D721Med (cell line): ENCODE results near the gene PADI2.

Source experiments
- DNase-seq: peaks from one replicate; pipeline ENCODE4 v3.0.0; 2011; ENCODE audit warnings: low spot score; ENCODE audit not compliant: insufficient read length
- FAIRE-seq: peaks from 2 replicates; lab custom pipeline; 2011; peaks lifted over from hg19 to GRCh38; lab: Jason Lieb, UNC
- CTCF ChIP-seq: IDR thresholded peaks from 2 replicates; pipeline ENCODE4 v1.5.1; 2012; ENCODE audit warnings: mild to moderate bottlenecking, control low read depth; ENCODE audit not compliant: insufficient read depth; ENCODE audit errors: missing control alignments

The PADI2 gene

GRCh38 chr1:17097787-17098186, 21.5 kb downstream of the PADI2 start:
- DNase-seq = no peak
- TF ChIP-seq CTCF = no peak
- FAIRE-seq = no peak

- FAIRE-seq = no peak
- TF ChIP-seq CTCF = no peak
- DNase-seq = no peak
Measured at GRCh38 chr1:17097147-17097546, 22.1 kb downstream of the PADI2 start.

- TF ChIP-seq CTCF = no peak
- no peak for DNase-seq
- no peak for FAIRE-seq
Measured at GRCh38 chr1:17096584-17096983, 22.7 kb downstream of the PADI2 start.

- no peak for TF ChIP-seq CTCF
- DNase-seq = no peak
Measured at GRCh38 chr1:17095141-17095540, 24.1 kb downstream of the PADI2 start.

GRCh38 chr1:17094664-17095063, 24.6 kb downstream of the PADI2 start:
- no peak for TF ChIP-seq CTCF
- no peak for FAIRE-seq
- no peak for DNase-seq

More at GRCh38 chr1:17095141-17095540, 24.1 kb downstream of the PADI2 start:
- FAIRE-seq = no peak

- FAIRE-seq (no peak), DNase-seq (no peak)
- no peak for TF ChIP-seq CTCF
Measured at GRCh38 chr1:17093822-17094393, 25.3 kb downstream of the PADI2 start.

GRCh38 chr1:17091252-17091651, 28.0 kb downstream of the PADI2 start:
- TF ChIP-seq CTCF = no peak
- no peak for FAIRE-seq
- DNase-seq = no peak
